Nephron progenitor cell (in vitro differentiated cells): ENCODE results near the gene COPZ2.

Experiments
- DNase-seq: peaks from one replicate; pipeline ENCODE4 v3.0.0; 2021
- H3K27ac Mint-ChIP-seq: 2 replicates; pipeline ENCODE4 v1.8.0; 2021; ENCODE audit warnings: mild to moderate bottlenecking, moderate library complexity, mixed read lengths
- H3K27me3 Mint-ChIP-seq: 2 replicates; pipeline ENCODE4 v1.8.0; 2021; ENCODE audit warnings: mild to moderate bottlenecking, low read depth, mixed read lengths; ENCODE audit not compliant: poor library complexity
- H3K36me3 Mint-ChIP-seq: 2 replicates; pipeline ENCODE4 v1.8.0; 2021; ENCODE audit warnings: low read depth, mixed read lengths
- H3K4me1 Mint-ChIP-seq: 2 replicates; pipeline ENCODE4 v1.8.0; 2021; ENCODE audit warnings: mixed read lengths
- H3K4me3 Mint-ChIP-seq: 2 replicates; pipeline ENCODE4 v1.8.0; 2021; ENCODE audit warnings: mild to moderate bottlenecking, moderate library complexity, mixed read lengths
- H3K9me3 Mint-ChIP-seq: 2 replicates; pipeline ENCODE4 v1.8.0; 2021; ENCODE audit warnings: mild to moderate bottlenecking, moderate library complexity, mixed read lengths
- CTCF ChIP-seq: fragments of 200-600 bp; sonication (generic); IDR thresholded peaks from 2 replicates; pipeline ENCODE4 v1.5.0; 2021; ENCODE audit warnings: antibody characterized with exemption

COPZ2 gene

GRCh38 chr17:48047741-48048383 lies 10.3 kb upstream of the COPZ2 start, which contains the start of gene NFE2L1:
Gene NFE2L1, plus strand, starts transcription at chr17:48048359. Its CDS starts 2,760 bp downstream, at chr17:48051119.
- Mint-ChIP-seq H3K4me3 (peak within 1 kb of the TSS; percentile 96), H3K9me3 (no peaks in the 10 kb centered on the region), H3K27ac (peak within 1 kb of the TSS; percentile 99), H3K4me1 (peaks cover 84% of the 10 kb centered on the region), H3K27me3 (peaks cover 4% of the 10 kb centered on the region), H3K36me3 (peaks cover 12% of the 10 kb centered on the region)
- DNase-seq, result peak; percentile 97
- no peak for TF ChIP-seq CTCF

- H3K4me3 Mint-ChIP-seq, result peak overlapping the region; percentile 96
- peaks cover 12% of the 10 kb centered on the region for H3K36me3 Mint-ChIP-seq
- peaks cover 5% of the 10 kb centered on the region for H3K27me3 Mint-ChIP-seq
- H3K9me3 Mint-ChIP-seq, result no peaks in the 10 kb centered on the region
- DNase-seq, result no peak
- peaks cover 83% of the 10 kb centered on the region for H3K4me1 Mint-ChIP-seq
- no peak for TF ChIP-seq CTCF
- H3K27ac Mint-ChIP-seq, result peak overlapping the region; percentile 99
These were observed 9.6 kb upstream of the COPZ2 start for GRCh38 chr17:48047113-48047740.

- Mint-ChIP-seq H3K27ac (no peak overlapping the region), H3K4me1 (peaks cover 74% of the 10 kb centered on the region), H3K27me3 (peaks cover 11% of the 10 kb centered on the region), H3K36me3 (peaks cover 7% of the 10 kb centered on the region), H3K4me3 (peak overlapping the region; percentile 96), H3K9me3 (no peaks in the 10 kb centered on the region)
- DNase-seq, result no peak
- TF ChIP-seq CTCF, result no peak
These were observed 8.7 kb upstream of the COPZ2 start for GRCh38 chr17:48046296-48046695.

- H3K27ac Mint-ChIP-seq, result no peak overlapping the region
- peaks cover 2% of the 10 kb centered on the region for H3K36me3 Mint-ChIP-seq
- H3K4me3 Mint-ChIP-seq, result peak overlapping the region; percentile 96
- H3K9me3 Mint-ChIP-seq, result no peaks in the 10 kb centered on the region
- H3K27me3 Mint-ChIP-seq, result peaks cover 17% of the 10 kb centered on the region
- TF ChIP-seq CTCF, result no peak
- no peak for DNase-seq
- peaks cover 65% of the 10 kb centered on the region for H3K4me1 Mint-ChIP-seq
These were observed 7.9 kb upstream of the COPZ2 start for GRCh38 chr17:48045316-48046001.

- no peak for TF ChIP-seq CTCF
- peaks cover 23% of the 10 kb centered on the region for H3K27me3 Mint-ChIP-seq
- no peak overlapping the region for H3K27ac Mint-ChIP-seq
- H3K36me3 Mint-ChIP-seq, result no peaks in the 10 kb centered on the region
- H3K9me3 Mint-ChIP-seq, result no peaks in the 10 kb centered on the region
- peaks cover 59% of the 10 kb centered on the region for H3K4me1 Mint-ChIP-seq
- DNase-seq, result no peak
- H3K4me3 Mint-ChIP-seq, result peak overlapping the region; percentile 36
These were observed 7.3 kb upstream of the COPZ2 start for GRCh38 chr17:48044851-48045250.
